ENCODE results near the gene NIPBL.

DNA sequence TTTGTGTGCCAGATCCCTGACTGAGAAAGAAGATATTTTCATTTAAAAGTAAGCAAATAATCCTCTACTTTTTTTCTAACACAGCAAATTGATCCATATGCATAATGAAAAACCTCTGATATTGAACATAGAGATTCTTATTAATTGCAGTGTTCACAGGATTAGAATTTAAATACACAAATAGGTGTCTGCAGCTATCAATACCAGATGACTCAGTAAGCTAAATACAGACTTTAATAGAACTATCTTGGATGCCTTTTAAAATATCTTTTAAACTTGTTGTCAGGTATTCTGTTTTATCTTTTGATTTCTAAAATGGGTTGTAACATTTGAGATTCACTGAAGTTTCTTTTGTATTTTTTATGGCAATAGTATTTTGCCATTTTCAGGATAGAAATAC, 43.1 kb downstream of the NIPBL start:
- TF ChIP-seq, protein P1, sequence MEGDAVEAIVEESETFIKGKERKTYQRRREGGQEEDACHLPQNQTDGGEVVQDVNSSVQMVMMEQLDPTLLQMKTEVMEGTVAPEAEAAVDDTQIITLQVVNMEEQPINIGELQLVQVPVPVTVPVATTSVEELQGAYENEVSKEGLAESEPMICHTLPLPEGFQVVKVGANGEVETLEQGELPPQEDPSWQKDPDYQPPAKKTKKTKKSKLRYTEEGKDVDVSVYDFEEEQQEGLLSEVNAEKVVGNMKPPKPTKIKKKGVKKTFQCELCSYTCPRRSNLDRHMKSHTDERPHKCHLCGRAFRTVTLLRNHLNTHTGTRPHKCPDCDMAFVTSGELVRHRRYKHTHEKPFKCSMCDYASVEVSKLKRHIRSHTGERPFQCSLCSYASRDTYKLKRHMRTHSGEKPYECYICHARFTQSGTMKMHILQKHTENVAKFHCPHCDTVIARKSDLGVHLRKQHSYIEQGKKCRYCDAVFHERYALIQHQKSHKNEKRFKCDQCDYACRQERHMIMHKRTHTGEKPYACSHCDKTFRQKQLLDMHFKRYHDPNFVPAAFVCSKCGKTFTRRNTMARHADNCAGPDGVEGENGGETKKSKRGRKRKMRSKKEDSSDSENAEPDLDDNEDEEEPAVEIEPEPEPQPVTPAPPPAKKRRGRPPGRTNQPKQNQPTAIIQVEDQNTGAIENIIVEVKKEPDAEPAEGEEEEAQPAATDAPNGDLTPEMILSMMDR (conservative IDR thresholded peaks at IDR 0.05), result no peak
- TF ChIP-seq EZH2 (IDR thresholded peaks at IDR 0.05; ENCODE audit: low read depth), result no peak
